Measurements from ENCODE around the gene CELA3B.
"Not testable (repeated sequence)": the region's sequence is repeated elsewhere in the genome, so short reads cannot be mapped to it uniquely, and the experiment has no call there.

DNA sequence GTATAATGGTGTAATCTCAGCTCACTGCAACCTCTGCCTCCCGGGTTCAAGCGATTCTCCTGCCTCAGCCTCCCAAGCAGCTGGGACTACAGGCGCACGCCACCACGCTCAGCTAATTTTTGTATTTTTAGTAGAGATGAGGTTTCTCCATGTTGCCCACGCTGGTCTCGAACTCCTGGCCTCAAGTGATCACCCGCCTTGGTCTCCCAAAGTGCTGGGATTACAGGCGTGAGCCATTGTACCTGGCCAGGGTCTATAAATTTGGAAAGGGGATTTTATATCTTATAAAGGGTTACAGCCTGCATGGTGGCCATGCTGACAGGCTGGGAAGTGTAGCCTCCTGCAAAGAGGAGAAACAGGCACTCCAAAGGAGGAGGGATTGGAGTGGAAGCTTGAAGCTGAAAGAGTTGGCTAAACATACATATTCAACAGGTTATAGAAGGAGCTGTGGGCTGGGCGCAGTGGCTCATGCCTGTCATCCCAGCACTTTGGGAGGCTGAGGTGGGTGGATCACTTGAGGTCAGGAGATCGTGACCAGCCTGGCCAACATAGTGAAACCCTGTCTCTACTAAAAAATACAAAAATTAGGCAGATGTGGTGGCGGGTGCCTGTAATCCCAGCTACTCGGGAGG is 37.9 kb downstream of the CELA3B start:
- TF ChIP-seq POLR2AphosphoS5, POLR2A (IDR thresholded peaks at IDR 0.05; ENCODE audit: low read depth, low read length): not testable (repeated sequence)

Data from GM12892 (cell line).